Prostate gland (tissue), 2 donors: ENCODE data around the gene ERC2. TPM values are rescaled to one million over a fixed set of nuclear protein-coding genes. Genes with fewer than 3 reads are reported as not detected.
"Not testable (repeated sequence)": the region's sequence is repeated elsewhere in the genome, so short reads cannot be mapped to it uniquely, and the experiment has no call there.

Experiments used
- DNase-seq: peaks from one replicate; pipeline ENCODE4 v3.0.0-alpha.2; 2019; ENCODE audit warnings: low spot score
- H3K27ac ChIP-seq, 2 donors: fragments of 200-600 bp; sonication (generic); 2 replicates each; pipeline ENCODE4 v1.5.1; 2017 to 2019
- H3K27me3 ChIP-seq: fragments of 200-600 bp; sonication (generic); replicated peaks from 2 replicates; pipeline ENCODE4 v1.5.1; 2019; ENCODE audit not compliant: insufficient read depth
- H3K36me3 ChIP-seq, 2 donors: fragments of 200-600 bp; sonication (generic); 1 replicate in 1 of 2; 2 replicates in 1 of 2; pipeline versions ENCODE4 v1.5.1 to v1.8.1; 2017 to 2019
- H3K4me1 ChIP-seq: fragments of 200-600 bp; sonication (generic); replicated peaks from 2 replicates; pipeline ENCODE4 v1.5.1; 2019
- H3K4me3 ChIP-seq, 2 donors: fragments of 200-600 bp; sonication (generic); 2 replicates each; pipeline ENCODE4 v1.5.1; 2017 to 2019
- H3K9me3 ChIP-seq: fragments of 200-600 bp; sonication (generic); 2 replicates; pipeline ENCODE4 v1.5.1; 2017
- POLR2A ChIP-seq: fragments of 450-650 bp; IDR thresholded peaks from one replicate; pipeline ENCODE4 v1.6.1; 2016; ENCODE audit warnings: antibody characterized with exemption, mild to moderate bottlenecking
- POLR2AphosphoS5 ChIP-seq: sonication (generic); formaldehyde crosslinking; IDR thresholded peaks from one replicate; pipeline ENCODE4 v1.6.1; 2017; ENCODE audit warnings: antibody characterized with exemption
- WGBS: methylation state at CpG from one replicate; pipeline ENCODE4 v1.1.5; 2018; 5-methylcytosine and 5-hydroxymethylcytosine counted together
- intact Hi-C: fragments of 100-400 bp; cut with DNase I; formaldehyde crosslinking; loops from one replicate; pipeline ENCODE4 v1.14.2; 2022
- total RNA-seq, 2 donors: library from RNA; depleted of rRNA; stranded (reverse); fragments of >200 nt; gene quantifications; one replicate each; pipeline ENCODE4 v1.1.0, GENCODE V29; 2016
- TF ChIP-seq, protein P1 (sequence below), 4 experiments: fragments of 200-600 bp in 2 of 4; fragments of 450-650 bp in 2 of 4; sonication (generic) in 2 of 4; IDR thresholded peaks; 1 replicate in 3 of 4; 2 replicates in 1 of 4; pipeline ENCODE4 v1.5.1; 2016 to 2019; ENCODE audit warnings: antibody characterized with exemption in 4 of 4, mild to moderate bottlenecking in 2 of 4, moderate library complexity in 2 of 4

ERC2 gene
- total RNA-seq, 2 donors from 2014 or later, result 1.0 to 2.7 TPM

DNA sequence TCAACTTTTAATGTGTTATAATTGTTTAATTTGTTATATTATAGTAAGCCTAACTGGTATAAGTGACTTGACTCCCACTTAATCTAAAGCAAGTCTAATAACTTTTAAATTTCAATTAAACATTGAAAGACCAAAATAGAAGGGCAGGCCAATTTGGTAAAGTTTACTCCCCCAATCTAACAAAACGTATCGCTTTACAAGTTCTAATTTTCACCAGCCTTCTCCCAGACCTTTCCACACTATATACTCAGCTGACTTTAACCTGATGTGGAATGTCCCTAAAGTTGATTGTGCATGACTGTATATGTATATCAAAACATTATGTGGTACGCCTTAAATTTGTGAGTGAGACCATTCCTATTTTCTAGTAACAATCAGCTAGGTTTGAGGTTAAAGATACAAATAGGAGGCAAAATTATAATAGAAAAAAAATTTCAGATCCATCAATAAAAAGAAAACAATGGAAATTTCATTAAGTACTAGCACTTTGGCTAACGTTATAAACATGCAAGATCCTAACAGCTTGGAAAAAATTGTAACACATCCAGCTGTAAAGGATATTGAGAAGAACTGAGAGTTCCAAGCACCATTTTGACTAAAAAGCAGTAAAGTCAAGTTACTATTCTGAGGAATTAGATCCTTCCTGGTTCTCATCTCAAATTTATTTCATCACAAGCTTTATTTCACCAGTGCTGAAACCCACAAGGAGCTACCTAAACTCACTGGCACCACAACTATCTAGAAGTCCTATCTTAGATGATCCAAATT is 199.5 kb downstream of the ERC2 start:
- H3K36me3 ChIP-seq, result no peaks in the 10 kb centered on the region
- intact Hi-C loops, result no loop called here
- no peaks in the 10 kb centered on the region for H3K4me1 ChIP-seq
- WGBS, result 75% methylated on average over 4 of the region's 4 CpGs
- no peak overlapping the region for H3K4me3 ChIP-seq
- H3K27me3 ChIP-seq, result no peaks in the 10 kb centered on the region
- no peak for DNase-seq
- H3K27ac ChIP-seq, result no peak overlapping the region
- H3K9me3 ChIP-seq, result no peaks in the 10 kb centered on the region
- TF ChIP-seq, protein P1, sequence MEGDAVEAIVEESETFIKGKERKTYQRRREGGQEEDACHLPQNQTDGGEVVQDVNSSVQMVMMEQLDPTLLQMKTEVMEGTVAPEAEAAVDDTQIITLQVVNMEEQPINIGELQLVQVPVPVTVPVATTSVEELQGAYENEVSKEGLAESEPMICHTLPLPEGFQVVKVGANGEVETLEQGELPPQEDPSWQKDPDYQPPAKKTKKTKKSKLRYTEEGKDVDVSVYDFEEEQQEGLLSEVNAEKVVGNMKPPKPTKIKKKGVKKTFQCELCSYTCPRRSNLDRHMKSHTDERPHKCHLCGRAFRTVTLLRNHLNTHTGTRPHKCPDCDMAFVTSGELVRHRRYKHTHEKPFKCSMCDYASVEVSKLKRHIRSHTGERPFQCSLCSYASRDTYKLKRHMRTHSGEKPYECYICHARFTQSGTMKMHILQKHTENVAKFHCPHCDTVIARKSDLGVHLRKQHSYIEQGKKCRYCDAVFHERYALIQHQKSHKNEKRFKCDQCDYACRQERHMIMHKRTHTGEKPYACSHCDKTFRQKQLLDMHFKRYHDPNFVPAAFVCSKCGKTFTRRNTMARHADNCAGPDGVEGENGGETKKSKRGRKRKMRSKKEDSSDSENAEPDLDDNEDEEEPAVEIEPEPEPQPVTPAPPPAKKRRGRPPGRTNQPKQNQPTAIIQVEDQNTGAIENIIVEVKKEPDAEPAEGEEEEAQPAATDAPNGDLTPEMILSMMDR (IDR thresholded peaks at IDR 0.05), result no peak
- TF ChIP-seq POLR2A (no peak), POLR2AphosphoS5 (no peak)

- H3K4me1 ChIP-seq, H3K36me3 ChIP-seq, H3K9me3 ChIP-seq, DNase-seq, H3K27me3 ChIP-seq, H3K4me3 ChIP-seq, intact Hi-C loops, H3K27ac ChIP-seq: not testable (repeated sequence)
- WGBS, result 50% methylated on average over 2 of the region's 2 CpGs
Observed at GRCh38 chr3:56261852-56262251, 206.4 kb downstream of the ERC2 start.

DNA sequence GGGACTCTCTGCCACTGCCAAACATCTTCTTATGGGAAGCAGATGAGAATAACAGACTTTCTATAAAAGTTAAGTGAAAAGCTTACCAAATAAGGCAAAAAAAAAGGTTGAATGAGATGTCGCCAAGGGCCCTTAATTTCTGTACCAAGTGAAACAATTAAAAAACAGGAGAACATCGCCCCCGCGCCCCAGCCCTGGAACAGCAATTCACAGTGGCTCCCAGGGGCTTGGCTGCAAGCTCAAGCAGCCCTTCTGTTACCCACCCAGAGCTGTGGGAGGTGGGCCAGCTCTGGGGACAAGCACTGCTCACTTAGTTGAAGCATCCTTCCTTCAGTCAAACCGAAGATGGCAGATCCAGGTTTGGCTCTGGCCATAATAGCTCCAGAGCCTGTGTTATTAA is 208.0 kb downstream of the ERC2 start:
- H3K27ac ChIP-seq, result no peak overlapping the region
- H3K4me1 ChIP-seq, result no peaks in the 10 kb centered on the region
- no peaks in the 10 kb centered on the region for H3K9me3 ChIP-seq
- WGBS, result 93% methylated on average over 5 of the region's 5 CpGs
- DNase-seq, result no peak
- no peaks in the 10 kb centered on the region for H3K36me3 ChIP-seq
- TF ChIP-seq POLR2AphosphoS5 (no peak), POLR2A (no peak)
- TF ChIP-seq, protein P1 (IDR thresholded peaks at IDR 0.05), result no peak
- no peak overlapping the region for H3K4me3 ChIP-seq
- H3K27me3 ChIP-seq, result no peaks in the 10 kb centered on the region
- intact Hi-C loops, result no loop called here

DNA sequence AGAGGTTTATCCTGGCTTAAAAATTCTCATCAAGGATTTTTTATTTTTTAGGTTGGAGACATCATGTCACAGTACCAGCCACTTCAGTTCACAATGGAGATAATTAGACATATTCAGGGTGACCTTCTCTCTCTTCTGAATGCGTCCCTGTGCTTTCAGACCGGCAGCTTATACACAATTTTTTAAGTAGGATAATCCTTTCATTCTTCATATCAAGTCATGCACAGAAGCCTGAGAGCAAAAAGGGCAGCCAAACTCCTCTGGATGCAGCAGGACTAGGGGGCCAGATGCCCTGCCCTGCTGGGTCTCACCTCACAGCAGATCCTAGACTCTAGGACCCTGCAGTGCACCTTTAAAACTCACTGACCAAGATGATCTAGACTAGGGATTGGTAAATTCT is 210.4 kb downstream of the ERC2 start:
- no peaks in the 10 kb centered on the region for H3K36me3 ChIP-seq
- H3K4me1 ChIP-seq, result no peaks in the 10 kb centered on the region
- no peak overlapping the region for H3K4me3 ChIP-seq
- H3K27me3 ChIP-seq, result no peaks in the 10 kb centered on the region
- no peak overlapping the region for H3K27ac ChIP-seq
- no peak for DNase-seq
- TF ChIP-seq POLR2AphosphoS5 (no peak), POLR2A (no peak)
- TF ChIP-seq, protein P1 (IDR thresholded peaks at IDR 0.05), result no peak
- WGBS, result 90% methylated on average over 2 of the region's 2 CpGs
- H3K9me3 ChIP-seq, result no peaks in the 10 kb centered on the region
- intact Hi-C loops, result loop anchor here (10.0 kb wide), 1 partner anchor 1393 kb away; no protein-coding TSS in a partner anchor

DNA sequence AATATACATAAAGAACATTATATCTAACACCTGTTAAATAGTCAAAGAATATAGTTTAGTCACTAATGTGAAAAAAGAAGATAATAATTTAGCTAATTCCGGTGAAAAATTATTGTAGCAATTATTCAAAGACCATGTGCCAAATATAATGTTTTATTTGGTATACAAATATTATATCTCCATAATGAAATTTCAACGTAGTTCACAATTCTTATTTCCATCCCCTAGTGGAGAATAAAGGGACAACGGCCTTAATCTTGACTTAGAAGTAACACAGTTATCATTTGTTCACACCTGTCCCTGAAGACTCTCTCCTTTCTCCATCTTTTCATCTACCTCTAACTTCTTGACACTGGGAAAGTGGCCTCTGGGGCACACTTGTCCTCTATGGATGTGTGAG is 213.4 kb downstream of the ERC2 start:
- H3K9me3 ChIP-seq, result no peaks in the 10 kb centered on the region
- H3K4me3 ChIP-seq, result no peak overlapping the region
- no peaks in the 10 kb centered on the region for H3K27me3 ChIP-seq
- intact Hi-C loops, result loop anchor here (5.0 to 10.0 kb wide), 2 partner anchors 768 to 1390 kb away; partner anchors contain the start of gene WNT5A
- TF ChIP-seq, protein P1 (IDR thresholded peaks at IDR 0.05), result peak in 2 of 4 experiments; percentile 13 to 31
- TF ChIP-seq POLR2AphosphoS5 (no peak), POLR2A (no peak)
- H3K27ac ChIP-seq, result no peak overlapping the region
- WGBS, result 92% methylated on average over 3 of the region's 3 CpGs
- H3K36me3 ChIP-seq, result no peaks in the 10 kb centered on the region
- DNase-seq, result no peak
- H3K4me1 ChIP-seq, result no peaks in the 10 kb centered on the region
